ENCODE data around the gene HOXB7.

HOXB7 gene

GRCh38 chr17:48593840-48594537 lies 16.8 kb downstream of the HOXB7 start:
- DNase-seq, result peak; percentile 82

GRCh38 chr17:48593126-48593829 lies 17.5 kb downstream of the HOXB7 start, which contains the start of gene HOXB5:
HOXB5 (minus strand) TSS chr17:48593779; CDS start chr17:48593682, 97 bp downstream.
- no peak for DNase-seq

GRCh38 chr17:48592577-48592976 lies 18.2 kb downstream of the HOXB7 start:
- no peak for DNase-seq

- peak; percentile 46 for DNase-seq
Observed at GRCh38 chr17:48592057-48592514, 18.7 kb downstream of the HOXB7 start.

GRCh38 chr17:48591255-48592056 lies 19.4 kb downstream of the HOXB7 start:
- no peak for DNase-seq

- DNase-seq, result no peak
Observed at GRCh38 chr17:48590607-48591161, 20.1 kb downstream of the HOXB7 start.

GRCh38 chr17:48589831-48590606 lies 20.8 kb downstream of the HOXB7 start, which contains the start of gene HOXB3:
HOXB3 (minus strand) TSS chr17:48590241; CDS start chr17:48552474, 37,767 bp downstream.
- DNase-seq, result peak; percentile 40

GRCh38 chr17:48589060-48589830 lies 21.6 kb downstream of the HOXB7 start:
- peak; percentile 46 for DNase-seq

- DNase-seq, result no peak
Observed at GRCh38 chr17:48588528-48588927, 22.3 kb downstream of the HOXB7 start.

- no peak for DNase-seq
Observed at GRCh38 chr17:48588074-48588415, 22.8 kb downstream of the HOXB7 start.

GRCh38 chr17:48587276-48588073 lies 23.3 kb downstream of the HOXB7 start:
- peak; percentile 89 for DNase-seq

- no peak for DNase-seq
Observed at GRCh38 chr17:48586355-48587258, 24.2 kb downstream of the HOXB7 start.

GRCh38 chr17:48584223-48584741 lies 26.5 kb downstream of the HOXB7 start:
- peak; percentile 48 for DNase-seq

- peak; percentile 48 for DNase-seq
Observed at GRCh38 chr17:48583708-48584222, 27.1 kb downstream of the HOXB7 start.

GRCh38 chr17:48582750-48583069 lies 28.1 kb downstream of the HOXB7 start:
- DNase-seq, result peak; percentile 37

- DNase-seq, result peak; percentile 42
Observed at GRCh38 chr17:48579760-48580554, 30.9 kb downstream of the HOXB7 start.

- DNase-seq, result no peak
Observed at GRCh38 chr17:48579471-48579759, 31.4 kb downstream of the HOXB7 start.

Data from NCI-H2029 treated with DMSO at 0.1 percent for 48 hours (cell line).